ENCODE data around the gene NTPCR.

The NTPCR gene

GRCh38 chr1:232964601-232965000 lies 14.2 kb downstream of the NTPCR start:
- TF ChIP-seq ZNF274 (IDR thresholded peaks at IDR 0.05; ENCODE audit: low read depth, low read length) = no peak
- H3K4me3 ChIP-seq (ENCODE audit: low read length) = no peak overlapping the region

DNA sequence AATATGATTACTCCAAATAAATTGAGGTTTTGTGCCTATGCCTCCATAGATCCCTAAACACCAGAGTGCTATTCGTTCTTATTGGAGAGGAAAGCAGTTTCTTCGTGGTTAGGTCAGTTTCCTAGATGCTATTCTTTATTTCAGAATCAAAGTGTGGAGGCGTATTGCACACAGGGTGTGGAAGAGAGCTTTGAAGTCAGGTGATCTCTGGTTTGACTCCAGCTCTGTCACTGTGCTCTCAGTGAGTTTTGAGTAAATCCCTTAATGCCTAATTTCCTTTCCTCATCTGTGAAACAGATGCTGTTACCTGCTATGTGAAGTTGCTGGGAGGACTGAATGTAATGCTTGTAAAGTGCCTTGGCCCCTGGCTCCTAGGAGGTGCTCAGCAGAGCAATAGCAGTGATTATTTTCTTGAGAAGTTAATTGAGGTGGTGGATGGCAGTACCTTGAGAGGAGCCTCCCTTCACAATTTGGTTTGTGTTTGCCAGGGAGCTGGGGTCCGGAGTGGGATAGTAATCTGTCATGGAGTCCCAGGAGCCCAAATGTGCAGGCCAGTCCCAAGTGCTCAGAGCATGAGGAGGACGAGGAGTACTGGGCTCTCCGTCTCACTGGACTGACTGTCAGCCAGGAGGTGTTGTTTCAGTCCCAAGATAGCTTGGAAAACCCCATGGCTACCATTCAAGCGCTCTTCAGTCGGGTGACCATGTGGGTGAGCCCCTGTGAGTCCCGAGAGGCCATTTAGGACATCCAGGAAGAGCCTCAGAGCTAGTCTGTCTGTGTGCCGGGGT lies 14.9 kb downstream of the NTPCR start:
- TF ChIP-seq ZNF274 (IDR thresholded peaks at IDR 0.05; ENCODE audit: low read depth, low read length) = no peak
- H3K4me3 ChIP-seq (ENCODE audit: low read length) = no peak overlapping the region

GRCh38 chr1:232965912-232966217 lies 15.5 kb downstream of the NTPCR start:
- H3K4me3 ChIP-seq (ENCODE audit: low read length) = no peak overlapping the region
- no peak for TF ChIP-seq ZNF274 (IDR thresholded peaks at IDR 0.05; ENCODE audit: low read depth, low read length)

- H3K4me3 ChIP-seq (ENCODE audit: low read length) = no peak overlapping the region
- no peak for TF ChIP-seq ZNF274 (IDR thresholded peaks at IDR 0.05; ENCODE audit: low read depth, low read length)
These were observed 16.3 kb downstream of the NTPCR start for GRCh38 chr1:232966663-232967062.

DNA sequence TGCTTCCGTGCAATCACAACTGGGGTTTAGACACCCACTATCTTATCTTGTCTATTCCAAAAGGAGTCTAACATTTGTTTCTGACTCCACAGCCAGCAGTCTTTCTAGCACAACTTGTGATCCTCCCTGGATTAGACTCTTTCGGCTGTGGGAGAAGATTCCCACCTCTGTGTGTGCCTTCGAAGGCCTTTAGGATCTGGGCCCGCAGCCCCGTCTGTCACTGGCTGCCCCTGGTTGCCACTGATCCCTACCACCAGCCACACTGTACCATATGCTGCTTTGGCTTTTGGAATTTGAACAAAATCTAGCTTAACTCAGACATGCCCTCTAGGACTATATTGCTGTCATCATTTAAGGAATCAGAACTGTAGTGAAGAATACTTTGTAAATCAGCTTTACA lies 18.0 kb downstream of the NTPCR start:
- no peak for TF ChIP-seq ZNF274 (IDR thresholded peaks at IDR 0.05; ENCODE audit: low read depth, low read length)
- no peak overlapping the region for H3K4me3 ChIP-seq (ENCODE audit: low read length)

DNA sequence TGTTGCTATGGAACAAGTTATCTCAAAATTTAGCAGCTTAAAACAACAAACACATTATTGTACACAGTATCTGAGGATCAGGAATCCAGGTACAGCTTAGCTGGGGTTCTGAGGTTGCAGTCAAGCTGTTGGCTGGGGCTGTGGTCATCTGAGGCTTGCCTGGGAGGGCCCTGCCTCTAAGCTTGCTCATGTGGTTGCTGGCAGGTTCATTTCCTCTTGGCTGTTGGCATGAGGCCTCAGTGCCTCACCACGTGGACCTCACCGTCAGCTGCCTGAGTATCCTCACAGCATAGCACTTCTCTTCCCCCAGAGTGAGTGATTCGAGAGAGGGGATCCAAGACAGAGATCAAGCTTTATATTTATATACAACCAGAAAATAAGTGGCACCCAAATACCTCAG lies 18.6 kb downstream of the NTPCR start:
- TF ChIP-seq ZNF274 (IDR thresholded peaks at IDR 0.05; ENCODE audit: low read depth, low read length) = no peak
- H3K4me3 ChIP-seq (ENCODE audit: low read length) = no peak overlapping the region

GRCh38 chr1:232969799-232970198 lies 19.4 kb downstream of the NTPCR start:
- H3K4me3 ChIP-seq (ENCODE audit: low read length) = no peak overlapping the region
- no peak for TF ChIP-seq ZNF274 (IDR thresholded peaks at IDR 0.05; ENCODE audit: low read depth, low read length)

- H3K4me3 ChIP-seq (ENCODE audit: low read length) = no peak overlapping the region
- TF ChIP-seq ZNF274 (IDR thresholded peaks at IDR 0.05; ENCODE audit: low read depth, low read length) = no peak
These were observed 20.1 kb downstream of the NTPCR start for GRCh38 chr1:232970508-232970907.

DNA sequence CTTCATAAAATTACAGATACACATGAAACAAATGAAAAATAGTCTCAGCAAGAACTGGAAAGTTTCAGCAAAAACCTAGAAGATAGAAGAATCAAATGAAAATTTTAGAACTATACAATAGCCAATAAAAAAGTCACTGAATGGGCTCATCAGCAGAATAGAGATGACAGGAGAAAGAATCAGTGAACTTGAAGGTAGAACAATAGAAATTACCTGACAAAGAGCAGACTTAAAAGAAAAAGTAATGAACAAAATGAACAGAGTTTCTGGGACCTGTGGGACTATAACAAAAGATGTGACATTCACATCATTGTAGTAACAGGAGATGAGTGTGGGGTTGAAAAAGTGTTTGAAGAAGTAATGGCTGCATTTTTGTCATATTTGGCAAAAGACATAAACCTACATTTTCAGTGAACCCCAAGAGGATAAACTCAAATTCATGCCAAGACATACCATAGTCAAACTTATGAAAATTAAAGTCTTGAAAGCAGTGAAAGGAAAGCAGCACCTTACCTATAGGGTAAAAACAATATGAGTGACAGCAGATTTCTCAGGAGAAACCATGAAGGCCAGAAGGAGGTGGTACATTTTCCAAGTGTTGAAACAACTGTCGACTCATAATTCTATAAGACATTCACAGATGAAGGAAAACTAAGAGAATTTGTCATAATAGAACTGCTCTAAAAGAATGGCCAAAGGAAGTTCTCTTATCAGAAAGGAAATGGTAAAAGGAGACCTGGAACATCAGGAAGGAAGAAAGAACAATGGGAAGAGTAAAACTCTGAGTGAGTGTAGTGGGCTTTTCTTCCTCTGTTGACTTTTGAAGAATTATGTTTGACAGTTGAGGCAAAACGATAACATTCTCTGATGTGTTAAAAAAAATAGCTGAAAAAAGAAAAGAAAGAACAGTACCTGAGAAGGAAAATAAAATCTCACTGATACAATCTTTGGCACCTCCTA lies 23.5 kb downstream of the NTPCR start:
- TF ChIP-seq ZNF274 (IDR thresholded peaks at IDR 0.05; ENCODE audit: low read depth, low read length) = no peak
- H3K4me3 ChIP-seq (ENCODE audit: low read length) = no peak overlapping the region

- H3K4me3 ChIP-seq (ENCODE audit: low read length) = no peak overlapping the region
- no peak for TF ChIP-seq ZNF274 (IDR thresholded peaks at IDR 0.05; ENCODE audit: low read depth, low read length)
These were observed 24.6 kb downstream of the NTPCR start for GRCh38 chr1:232974971-232975370.

DNA sequence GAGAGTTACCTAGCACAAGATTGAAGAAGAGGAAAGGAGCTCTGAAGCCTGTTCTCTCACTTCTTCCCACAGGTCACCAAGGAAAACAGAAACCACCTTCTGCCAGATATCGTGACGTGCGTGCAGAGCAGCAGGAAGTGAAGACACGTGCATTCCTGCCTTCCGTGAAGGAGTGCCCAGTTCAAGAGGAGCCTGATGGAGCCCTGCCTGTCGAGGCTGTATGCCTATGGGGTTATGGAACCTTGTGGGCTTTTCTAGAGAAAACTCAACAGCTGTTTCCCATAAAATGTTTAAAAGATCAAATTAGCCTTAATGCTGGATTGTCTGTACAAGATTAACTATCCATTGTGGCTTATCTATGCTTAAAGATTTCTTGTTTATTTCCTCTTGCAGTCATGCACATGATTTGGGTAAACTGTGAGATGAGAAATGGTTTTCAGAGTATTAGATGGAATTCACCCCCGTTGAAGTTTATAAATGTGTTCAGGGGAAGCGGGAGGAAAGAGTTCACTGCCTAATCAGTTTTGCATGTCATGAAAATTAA lies 27.8 kb downstream of the NTPCR start:
- TF ChIP-seq ZNF274 (IDR thresholded peaks at IDR 0.05; ENCODE audit: low read depth, low read length) = no peak
- H3K4me3 ChIP-seq (ENCODE audit: low read length) = no peak overlapping the region

DNA sequence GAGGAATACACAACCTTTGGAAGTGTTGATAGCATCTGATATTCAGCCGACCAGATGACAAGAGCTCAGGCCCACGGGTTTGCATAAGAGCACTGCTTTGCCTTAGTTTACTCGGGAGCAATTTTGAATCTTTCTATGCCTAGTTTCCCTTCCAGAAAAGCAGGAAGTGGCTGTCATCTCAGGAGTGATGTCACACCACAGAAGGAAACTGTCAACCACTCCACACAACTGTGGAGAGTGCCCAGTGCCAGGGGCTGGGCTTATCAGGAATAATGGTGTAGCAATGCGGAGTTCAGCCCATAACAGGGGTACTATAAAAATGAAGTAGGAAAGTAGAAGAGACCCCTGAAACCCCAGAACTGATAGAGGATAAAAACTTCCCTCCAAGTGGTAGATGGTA lies 28.4 kb downstream of the NTPCR start:
- H3K4me3 ChIP-seq (ENCODE audit: low read length) = no peak overlapping the region
- no peak for TF ChIP-seq ZNF274 (IDR thresholded peaks at IDR 0.05; ENCODE audit: low read depth, low read length)

DNA sequence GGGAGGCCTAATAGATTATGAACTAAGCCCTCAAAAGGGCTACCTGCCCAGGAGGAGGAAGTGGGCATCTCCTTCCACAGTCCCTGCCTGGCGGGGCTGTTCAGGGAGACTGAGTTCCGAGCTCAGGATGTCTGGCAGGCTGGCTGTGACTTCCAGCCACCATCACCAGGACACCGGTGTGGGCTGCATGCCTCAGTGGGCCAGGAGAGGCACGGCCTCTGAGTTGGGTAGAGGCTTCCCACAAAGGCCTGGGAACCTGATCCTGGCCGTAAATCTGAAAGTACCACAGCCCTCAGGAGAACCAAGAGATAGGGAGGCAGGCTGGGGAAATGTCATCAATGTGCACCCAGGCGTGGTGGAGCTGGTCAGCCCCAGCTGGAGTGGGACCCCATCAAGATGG lies 29.1 kb downstream of the NTPCR start:
- no peak for TF ChIP-seq ZNF274 (IDR thresholded peaks at IDR 0.05; ENCODE audit: low read depth, low read length)
- H3K4me3 ChIP-seq (ENCODE audit: low read length) = no peak overlapping the region

DNA sequence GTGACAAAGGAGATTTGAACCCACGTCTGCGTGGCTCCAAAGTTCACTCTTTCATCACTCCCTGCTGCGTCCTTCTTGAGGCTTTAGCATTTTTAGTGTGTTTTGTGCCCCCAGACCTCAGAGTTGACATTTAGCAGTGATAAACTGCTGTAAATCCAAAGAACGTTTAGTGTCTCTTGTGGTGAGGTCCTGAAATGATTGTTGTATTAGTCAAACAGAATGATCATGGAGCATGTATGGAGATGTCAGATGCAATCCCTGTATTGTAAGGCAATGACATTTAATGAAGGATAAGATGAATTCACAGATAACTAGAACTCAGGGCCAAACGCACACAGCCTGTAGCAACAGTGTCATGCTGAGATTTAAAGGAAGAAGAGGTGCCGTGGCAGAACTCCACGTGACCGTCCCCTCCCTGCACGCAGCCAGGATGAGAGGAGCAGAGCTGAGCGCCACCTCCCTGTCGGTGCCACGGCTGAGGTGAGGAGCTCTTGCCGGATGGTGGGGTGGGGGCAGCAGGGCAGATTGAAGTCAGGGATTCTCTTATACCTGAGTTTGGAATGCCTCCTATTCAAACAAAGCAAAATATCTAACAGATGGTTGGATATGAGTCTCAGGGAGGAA lies 30.1 kb downstream of the NTPCR start:
- no peak for TF ChIP-seq ZNF274 (IDR thresholded peaks at IDR 0.05; ENCODE audit: low read depth, low read length)

More for the DNA sequence above, 30.1 kb downstream of the NTPCR start:
- no peak overlapping the region for H3K4me3 ChIP-seq (ENCODE audit: low read length)
